ENCODE results near the gene CD200R1L. TPM values are rescaled to one million over a fixed set of nuclear protein-coding genes. Genes with fewer than 3 reads are reported as not detected.

The CD200R1L gene
- total RNA-seq, 1 experiment from 2014 or later: not detected

DNA sequence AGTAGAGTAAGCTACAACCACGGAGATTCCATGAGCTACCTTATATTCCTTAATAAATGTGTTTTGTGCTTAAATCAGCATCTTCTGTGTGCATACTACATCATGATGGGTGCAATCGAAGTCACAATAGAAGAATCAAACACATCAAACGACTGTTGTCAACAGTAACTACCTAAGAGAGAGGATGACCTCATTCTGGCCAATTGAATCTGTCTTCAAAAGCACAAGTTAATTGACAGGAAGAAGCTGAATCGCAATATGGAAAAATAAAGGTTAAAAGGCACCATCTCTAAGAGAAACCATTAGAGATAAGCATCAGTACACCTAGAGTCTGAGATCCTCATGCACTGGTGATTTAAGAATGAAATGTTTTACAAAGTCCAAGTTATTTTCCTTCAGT is 39.0 kb downstream of the CD200R1L start:
- ATAC-seq (no peak), DNase-seq (ENCODE audit: low spot score) (no peak)
- POLR2A ChIA-PET: no interaction called here
- TF ChIP-seq, protein P1, sequence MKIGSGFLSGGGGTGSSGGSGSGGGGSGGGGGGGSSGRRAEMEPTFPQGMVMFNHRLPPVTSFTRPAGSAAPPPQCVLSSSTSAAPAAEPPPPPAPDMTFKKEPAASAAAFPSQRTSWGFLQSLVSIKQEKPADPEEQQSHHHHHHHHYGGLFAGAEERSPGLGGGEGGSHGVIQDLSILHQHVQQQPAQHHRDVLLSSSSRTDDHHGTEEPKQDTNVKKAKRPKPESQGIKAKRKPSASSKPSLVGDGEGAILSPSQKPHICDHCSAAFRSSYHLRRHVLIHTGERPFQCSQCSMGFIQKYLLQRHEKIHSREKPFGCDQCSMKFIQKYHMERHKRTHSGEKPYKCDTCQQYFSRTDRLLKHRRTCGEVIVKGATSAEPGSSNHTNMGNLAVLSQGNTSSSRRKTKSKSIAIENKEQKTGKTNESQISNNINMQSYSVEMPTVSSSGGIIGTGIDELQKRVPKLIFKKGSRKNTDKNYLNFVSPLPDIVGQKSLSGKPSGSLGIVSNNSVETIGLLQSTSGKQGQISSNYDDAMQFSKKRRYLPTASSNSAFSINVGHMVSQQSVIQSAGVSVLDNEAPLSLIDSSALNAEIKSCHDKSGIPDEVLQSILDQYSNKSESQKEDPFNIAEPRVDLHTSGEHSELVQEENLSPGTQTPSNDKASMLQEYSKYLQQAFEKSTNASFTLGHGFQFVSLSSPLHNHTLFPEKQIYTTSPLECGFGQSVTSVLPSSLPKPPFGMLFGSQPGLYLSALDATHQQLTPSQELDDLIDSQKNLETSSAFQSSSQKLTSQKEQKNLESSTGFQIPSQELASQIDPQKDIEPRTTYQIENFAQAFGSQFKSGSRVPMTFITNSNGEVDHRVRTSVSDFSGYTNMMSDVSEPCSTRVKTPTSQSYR (CRISPR knock-in tag; IDR thresholded peaks at IDR 0.05): no peak
- TF ChIP-seq, protein P2, sequence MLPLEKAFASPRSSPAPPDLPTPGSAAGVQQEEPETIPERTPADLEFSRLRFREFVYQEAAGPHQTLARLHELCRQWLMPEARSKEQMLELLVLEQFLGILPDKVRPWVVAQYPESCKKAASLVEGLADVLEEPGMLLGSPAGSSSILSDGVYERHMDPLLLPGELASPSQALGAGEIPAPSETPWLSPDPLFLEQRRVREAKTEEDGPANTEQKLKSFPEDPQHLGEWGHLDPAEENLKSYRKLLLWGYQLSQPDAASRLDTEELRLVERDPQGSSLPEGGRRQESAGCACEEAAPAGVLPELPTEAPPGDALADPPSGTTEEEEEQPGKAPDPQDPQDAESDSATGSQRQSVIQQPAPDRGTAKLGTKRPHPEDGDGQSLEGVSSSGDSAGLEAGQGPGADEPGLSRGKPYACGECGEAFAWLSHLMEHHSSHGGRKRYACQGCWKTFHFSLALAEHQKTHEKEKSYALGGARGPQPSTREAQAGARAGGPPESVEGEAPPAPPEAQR (CRISPR knock-in tag; IDR thresholded peaks at IDR 0.05): no peak
- TF ChIP-seq, protein P3, sequence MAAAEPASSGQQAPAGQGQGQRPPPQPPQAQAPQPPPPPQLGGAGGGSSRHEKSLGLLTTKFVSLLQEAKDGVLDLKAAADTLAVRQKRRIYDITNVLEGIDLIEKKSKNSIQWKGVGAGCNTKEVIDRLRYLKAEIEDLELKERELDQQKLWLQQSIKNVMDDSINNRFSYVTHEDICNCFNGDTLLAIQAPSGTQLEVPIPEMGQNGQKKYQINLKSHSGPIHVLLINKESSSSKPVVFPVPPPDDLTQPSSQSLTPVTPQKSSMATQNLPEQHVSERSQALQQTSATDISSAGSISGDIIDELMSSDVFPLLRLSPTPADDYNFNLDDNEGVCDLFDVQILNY (CRISPR knock-in tag; IDR thresholded peaks at IDR 0.05): no peak
- TF ChIP-seq, protein P4, sequence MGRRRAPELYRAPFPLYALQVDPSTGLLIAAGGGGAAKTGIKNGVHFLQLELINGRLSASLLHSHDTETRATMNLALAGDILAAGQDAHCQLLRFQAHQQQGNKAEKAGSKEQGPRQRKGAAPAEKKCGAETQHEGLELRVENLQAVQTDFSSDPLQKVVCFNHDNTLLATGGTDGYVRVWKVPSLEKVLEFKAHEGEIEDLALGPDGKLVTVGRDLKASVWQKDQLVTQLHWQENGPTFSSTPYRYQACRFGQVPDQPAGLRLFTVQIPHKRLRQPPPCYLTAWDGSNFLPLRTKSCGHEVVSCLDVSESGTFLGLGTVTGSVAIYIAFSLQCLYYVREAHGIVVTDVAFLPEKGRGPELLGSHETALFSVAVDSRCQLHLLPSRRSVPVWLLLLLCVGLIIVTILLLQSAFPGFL (CRISPR knock-in tag; IDR thresholded peaks at IDR 0.05; ENCODE audit: borderline replicate concordance): no peak
- TF ChIP-seq, protein P5, sequence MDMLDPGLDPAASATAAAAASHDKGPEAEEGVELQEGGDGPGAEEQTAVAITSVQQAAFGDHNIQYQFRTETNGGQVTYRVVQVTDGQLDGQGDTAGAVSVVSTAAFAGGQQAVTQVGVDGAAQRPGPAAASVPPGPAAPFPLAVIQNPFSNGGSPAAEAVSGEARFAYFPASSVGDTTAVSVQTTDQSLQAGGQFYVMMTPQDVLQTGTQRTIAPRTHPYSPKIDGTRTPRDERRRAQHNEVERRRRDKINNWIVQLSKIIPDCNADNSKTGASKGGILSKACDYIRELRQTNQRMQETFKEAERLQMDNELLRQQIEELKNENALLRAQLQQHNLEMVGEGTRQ (CRISPR knock-in tag; IDR thresholded peaks at IDR 0.05): no peak
- TF ChIP-seq ZNF138 (CRISPR knock-in tag; conservative IDR thresholded peaks at IDR 0.05) (no peak), GRHL2 (CRISPR knock-in tag; IDR thresholded peaks at IDR 0.05; ENCODE audit: insufficient replicate concordance, severe bottlenecking) (no peak), ZNF219 (CRISPR knock-in tag; IDR thresholded peaks at IDR 0.05; ENCODE audit: borderline replicate concordance) (no peak), FOXK1 (CRISPR knock-in tag; IDR thresholded peaks at IDR 0.05) (no peak), JUN (CRISPR knock-in tag; IDR thresholded peaks at IDR 0.05) (no peak), FOXP1 (CRISPR knock-in tag; IDR thresholded peaks at IDR 0.05; ENCODE audit: borderline replicate concordance) (no peak), ZNF263 (CRISPR knock-in tag; IDR thresholded peaks at IDR 0.05; ENCODE audit: low read depth) (no peak), TEAD1 (CRISPR knock-in tag; IDR thresholded peaks at IDR 0.05) (no peak), ZNF317 (CRISPR knock-in tag; IDR thresholded peaks at IDR 0.05; ENCODE audit: borderline replicate concordance, low read depth) (no peak), NR3C1 (CRISPR knock-in tag; conservative IDR thresholded peaks at IDR 0.05; ENCODE audit: low read depth) (no peak)
- TF ChIP-seq, protein P6, sequence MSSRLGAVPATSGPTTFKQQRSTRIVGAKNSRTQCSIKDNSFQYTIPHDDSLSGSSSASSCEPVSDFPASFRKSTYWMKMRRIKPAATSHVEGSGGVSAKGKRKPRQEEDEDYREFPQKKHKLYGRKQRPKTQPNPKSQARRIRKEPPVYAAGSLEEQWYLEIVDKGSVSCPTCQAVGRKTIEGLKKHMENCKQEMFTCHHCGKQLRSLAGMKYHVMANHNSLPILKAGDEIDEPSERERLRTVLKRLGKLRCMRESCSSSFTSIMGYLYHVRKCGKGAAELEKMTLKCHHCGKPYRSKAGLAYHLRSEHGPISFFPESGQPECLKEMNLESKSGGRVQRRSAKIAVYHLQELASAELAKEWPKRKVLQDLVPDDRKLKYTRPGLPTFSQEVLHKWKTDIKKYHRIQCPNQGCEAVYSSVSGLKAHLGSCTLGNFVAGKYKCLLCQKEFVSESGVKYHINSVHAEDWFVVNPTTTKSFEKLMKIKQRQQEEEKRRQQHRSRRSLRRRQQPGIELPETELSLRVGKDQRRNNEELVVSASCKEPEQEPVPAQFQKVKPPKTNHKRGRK (CRISPR knock-in tag; IDR thresholded peaks at IDR 0.05; ENCODE audit: borderline replicate concordance): no peak
- TF ChIP-seq, protein P7, sequence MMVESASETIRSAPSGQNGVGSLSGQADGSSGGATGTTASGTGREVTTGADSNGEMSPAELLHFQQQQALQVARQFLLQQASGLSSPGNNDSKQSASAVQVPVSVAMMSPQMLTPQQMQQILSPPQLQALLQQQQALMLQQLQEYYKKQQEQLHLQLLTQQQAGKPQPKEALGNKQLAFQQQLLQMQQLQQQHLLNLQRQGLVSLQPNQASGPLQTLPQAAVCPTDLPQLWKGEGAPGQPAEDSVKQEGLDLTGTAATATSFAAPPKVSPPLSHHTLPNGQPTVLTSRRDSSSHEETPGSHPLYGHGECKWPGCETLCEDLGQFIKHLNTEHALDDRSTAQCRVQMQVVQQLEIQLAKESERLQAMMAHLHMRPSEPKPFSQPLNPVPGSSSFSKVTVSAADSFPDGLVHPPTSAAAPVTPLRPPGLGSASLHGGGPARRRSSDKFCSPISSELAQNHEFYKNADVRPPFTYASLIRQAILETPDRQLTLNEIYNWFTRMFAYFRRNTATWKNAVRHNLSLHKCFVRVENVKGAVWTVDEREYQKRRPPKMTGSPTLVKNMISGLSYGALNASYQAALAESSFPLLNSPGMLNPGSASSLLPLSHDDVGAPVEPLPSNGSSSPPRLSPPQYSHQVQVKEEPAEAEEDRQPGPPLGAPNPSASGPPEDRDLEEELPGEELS (CRISPR knock-in tag; IDR thresholded peaks at IDR 0.05): no peak
- TF ChIP-seq, protein P8, sequence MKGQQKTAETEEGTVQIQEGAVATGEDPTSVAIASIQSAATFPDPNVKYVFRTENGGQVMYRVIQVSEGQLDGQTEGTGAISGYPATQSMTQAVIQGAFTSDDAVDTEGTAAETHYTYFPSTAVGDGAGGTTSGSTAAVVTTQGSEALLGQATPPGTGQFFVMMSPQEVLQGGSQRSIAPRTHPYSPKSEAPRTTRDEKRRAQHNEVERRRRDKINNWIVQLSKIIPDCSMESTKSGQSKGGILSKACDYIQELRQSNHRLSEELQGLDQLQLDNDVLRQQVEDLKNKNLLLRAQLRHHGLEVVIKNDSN (CRISPR knock-in tag; IDR thresholded peaks at IDR 0.05): no peak
- no peaks in the 10 kb centered on the region for H3K36me3 Mint-ChIP-seq
- H3K9me3 Mint-ChIP-seq: peaks cover 6% of the 10 kb centered on the region; the same call in 1 of the 2 replicates
- no peaks in the 10 kb centered on the region for H3K4me1 Mint-ChIP-seq
- H3K27ac Mint-ChIP-seq: no peak overlapping the region
- CTCF ChIA-PET: interaction anchor here (1.9 kb wide), 1 partner anchor 73 kb away, joined by 11 read pairs; no protein-coding TSS in a partner anchor
- no peaks in the 10 kb centered on the region for H3K27me3 Mint-ChIP-seq (ENCODE audit: low read depth)
- no peak overlapping the region for H3K4me3 Mint-ChIP-seq

Data from WTC11 (cell line).